ENCODE measurements around the gene ERP44. TPM values are rescaled to one million over a fixed set of nuclear protein-coding genes. Genes with fewer than 3 reads are reported as not detected.
A peak's percentile ranks its signal among the peaks of the same experiment; 100 is the strongest.
"Not testable (repeated sequence)": the region's sequence is repeated elsewhere in the genome, so short reads cannot be mapped to it uniquely, and the experiment has no call there.

ERP44 gene
- 14.8 and 16.3 TPM in 2 replicates for total RNA-seq (2014; rRNA removed; shearing (Covaris generic))

- DNase-seq = peak; percentile 80
- H3K27me3 ChIP-seq (ENCODE audit: control insufficient read depth, insufficient read depth, low read length) = no peaks in the 10 kb centered on the region
- H3K36me3 ChIP-seq (replicated peaks; ENCODE audit: control insufficient read depth, insufficient read depth, low read length) = no peaks in the 10 kb centered on the region
- peak within 1 kb of the TSS; percentile 75 for H3K4me3 ChIP-seq (ENCODE audit: insufficient read depth, low read depth, low read length)
Measured at GRCh38 chr9:100098887-100099721, at the start of gene ERP44, which contains the start of gene INVS. Gene ERP44 (minus strand): TSS chr9:100099000. CDS start chr9:100098840, 160 bp downstream. Gene INVS (plus strand): TSS chr9:100099243. CDS start chr9:100104522, 5,279 bp downstream.

- not testable (repeated sequence) for DNase-seq; H3K27me3 ChIP-seq (ENCODE audit: control insufficient read depth, insufficient read depth, low read length); H3K36me3 ChIP-seq (replicated peaks; ENCODE audit: control insufficient read depth, insufficient read depth, low read length)
- H3K4me3 ChIP-seq (ENCODE audit: insufficient read depth, low read depth, low read length) = peak overlapping the region; percentile 39
Measured at GRCh38 chr9:100145976-100146375, 47.2 kb upstream of the ERP44 start.

DNA sequence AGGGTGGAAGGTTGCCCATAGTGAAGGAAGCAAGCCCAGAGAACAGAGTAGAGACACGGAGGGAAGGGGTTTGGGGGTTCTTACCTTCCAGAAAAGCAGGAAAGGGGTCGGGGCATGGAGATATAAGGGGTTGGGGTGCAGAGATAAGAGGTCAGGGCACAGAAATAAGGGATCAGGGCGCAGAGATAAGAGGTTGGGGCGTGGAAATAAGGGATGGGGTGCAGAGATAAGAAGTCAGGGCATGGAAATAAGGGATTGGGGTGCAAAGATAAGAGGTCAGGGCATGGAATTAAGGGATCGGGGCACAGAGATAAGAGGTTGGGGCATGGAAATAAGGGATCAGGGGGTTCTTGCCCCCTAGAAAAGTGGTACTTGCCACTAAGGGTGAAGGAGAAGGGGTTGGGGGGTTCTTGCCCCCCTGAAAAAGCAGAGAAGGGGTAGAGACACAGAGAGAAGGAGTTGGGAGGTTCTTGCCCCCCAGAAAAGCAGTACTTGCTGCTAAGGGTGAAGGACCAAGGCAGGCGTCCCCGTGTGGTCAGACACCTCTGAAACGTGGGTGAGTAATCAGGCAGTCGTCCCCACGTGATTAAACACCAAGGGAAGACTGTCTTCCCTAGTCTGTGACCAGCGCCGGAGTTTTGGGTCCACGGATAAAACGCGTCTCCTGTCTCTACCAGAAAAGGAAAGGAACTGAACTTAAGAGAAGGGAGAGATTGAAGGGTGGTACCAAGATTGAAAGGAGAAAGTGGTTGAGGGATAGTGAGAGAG, 46.6 kb upstream of the ERP44 start:
- H3K27me3 ChIP-seq (ENCODE audit: control insufficient read depth, insufficient read depth, low read length); H3K36me3 ChIP-seq (replicated peaks; ENCODE audit: control insufficient read depth, insufficient read depth, low read length); DNase-seq: not testable (repeated sequence)
- H3K4me3 ChIP-seq (ENCODE audit: insufficient read depth, low read depth, low read length) = peak overlapping the region; percentile 39

DNA sequence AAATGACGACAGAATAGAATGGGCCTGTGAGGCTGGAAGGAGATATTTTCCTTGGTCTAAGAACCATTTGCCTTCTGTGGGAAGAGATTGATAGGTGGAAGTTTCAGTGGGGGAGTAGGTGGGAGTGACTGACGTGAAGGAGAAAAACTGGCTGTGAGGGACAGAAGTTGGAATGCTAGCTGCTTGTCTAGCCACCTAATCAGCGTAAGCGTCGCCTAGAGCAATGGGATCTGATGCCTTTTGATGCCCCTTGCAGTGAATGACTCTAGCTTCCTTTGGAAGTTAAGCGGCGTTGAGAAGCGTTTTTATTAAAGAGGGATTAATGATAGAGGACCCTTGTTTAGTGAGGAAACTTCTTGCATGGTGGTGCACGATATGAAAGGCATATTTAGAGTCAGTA, 43.1 kb upstream of the ERP44 start:
- DNase-seq; H3K4me3 ChIP-seq (ENCODE audit: insufficient read depth, low read depth, low read length); H3K27me3 ChIP-seq (ENCODE audit: control insufficient read depth, insufficient read depth, low read length); H3K36me3 ChIP-seq (replicated peaks; ENCODE audit: control insufficient read depth, insufficient read depth, low read length): not testable (repeated sequence)

GRCh38 chr9:100140303-100140702, 41.5 kb upstream of the ERP44 start:
- DNase-seq; H3K36me3 ChIP-seq (replicated peaks; ENCODE audit: control insufficient read depth, insufficient read depth, low read length); H3K4me3 ChIP-seq (ENCODE audit: insufficient read depth, low read depth, low read length); H3K27me3 ChIP-seq (ENCODE audit: control insufficient read depth, insufficient read depth, low read length): not testable (repeated sequence)

DNA sequence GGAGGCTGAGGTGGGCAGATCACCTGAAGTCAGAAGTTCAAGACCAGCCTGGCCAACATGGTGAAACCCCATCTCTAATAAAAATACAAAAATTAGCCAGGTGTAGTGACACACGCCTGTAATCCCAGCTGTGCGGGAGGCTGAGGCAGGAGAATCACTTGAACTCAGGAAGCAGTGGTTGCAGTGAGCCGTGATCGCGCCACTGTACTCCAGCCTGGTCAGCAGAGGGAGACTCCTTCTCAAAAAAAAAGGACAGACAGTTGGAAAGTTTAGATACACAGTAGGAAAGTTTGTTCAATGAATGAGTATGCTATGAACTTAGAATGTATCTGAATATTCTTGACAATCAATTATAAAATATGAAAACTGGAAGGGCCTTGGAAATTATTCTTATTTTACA, 38.0 kb upstream of the ERP44 start:
- not testable (repeated sequence) for DNase-seq; H3K4me3 ChIP-seq (ENCODE audit: insufficient read depth, low read depth, low read length); H3K36me3 ChIP-seq (replicated peaks; ENCODE audit: control insufficient read depth, insufficient read depth, low read length)

DNA sequence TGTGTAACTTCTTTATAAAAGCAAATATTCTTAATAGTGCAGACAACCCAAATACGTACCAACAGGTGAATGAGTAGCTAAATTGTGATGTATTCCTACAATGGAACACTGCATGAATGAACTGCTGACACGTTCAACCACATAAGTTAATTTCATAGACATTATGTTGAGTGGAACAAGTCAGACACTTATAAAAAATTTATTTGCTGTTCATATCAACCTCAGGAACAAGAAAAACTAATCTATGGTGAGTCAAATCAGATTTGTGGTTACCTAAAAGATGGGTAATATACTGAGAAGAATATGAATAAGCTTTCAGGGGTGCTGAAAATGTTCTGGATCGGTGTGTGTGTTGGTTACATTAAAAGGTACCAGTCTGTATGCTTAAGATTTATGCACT, 35.9 kb upstream of the ERP44 start:
- peaks cover 1% of the 10 kb centered on the region; the same call in 1 of the 2 replicates for H3K36me3 ChIP-seq (replicated peaks; ENCODE audit: control insufficient read depth, insufficient read depth, low read length)
- H3K4me3 ChIP-seq (ENCODE audit: insufficient read depth, low read depth, low read length) = no peak overlapping the region
- no peak for DNase-seq
- no peaks in the 10 kb centered on the region for H3K27me3 ChIP-seq (ENCODE audit: control insufficient read depth, insufficient read depth, low read length)

More for the DNA sequence above, 38.0 kb upstream of the ERP44 start:
- H3K27me3 ChIP-seq (ENCODE audit: control insufficient read depth, insufficient read depth, low read length) = not testable (repeated sequence)

GRCh38 chr9:100131875-100132430, 33.2 kb upstream of the ERP44 start:
- H3K27me3 ChIP-seq (ENCODE audit: control insufficient read depth, insufficient read depth, low read length) = no peaks in the 10 kb centered on the region
- DNase-seq = no peak
- peaks cover 1% of the 10 kb centered on the region; the same call in 1 of the 2 replicates for H3K36me3 ChIP-seq (replicated peaks; ENCODE audit: control insufficient read depth, insufficient read depth, low read length)
- H3K4me3 ChIP-seq (ENCODE audit: insufficient read depth, low read depth, low read length) = no peak overlapping the region

- DNase-seq = no peak
- Histone ChIP-seq H3K36me3 (replicated peaks; ENCODE audit: control insufficient read depth, insufficient read depth, low read length) (no peaks in the 10 kb centered on the region), H3K4me3 (ENCODE audit: insufficient read depth, low read depth, low read length) (no peak overlapping the region), H3K27me3 (ENCODE audit: control insufficient read depth, insufficient read depth, low read length) (no peaks in the 10 kb centered on the region)
Measured at GRCh38 chr9:100131216-100131615, 32.4 kb upstream of the ERP44 start.

DNA sequence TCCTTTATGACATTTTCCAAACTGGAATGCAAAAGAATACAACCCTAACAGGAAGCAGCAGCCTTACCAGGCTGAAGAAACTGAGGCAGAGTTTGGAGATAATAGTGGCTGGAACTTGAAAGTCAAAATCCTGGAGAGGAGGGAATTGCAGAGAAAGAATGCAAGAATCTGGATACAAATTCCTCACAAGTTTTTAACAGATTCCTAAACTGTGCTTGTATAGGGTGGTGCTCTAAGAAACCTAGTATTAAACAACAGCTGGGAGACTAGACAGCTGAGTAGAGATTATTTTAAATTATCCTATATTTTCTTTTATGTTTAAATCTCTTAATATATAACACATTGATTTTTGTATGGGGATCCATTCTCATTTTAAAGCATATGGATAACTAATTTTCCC, 31.0 kb upstream of the ERP44 start:
- H3K36me3 ChIP-seq (replicated peaks; ENCODE audit: control insufficient read depth, insufficient read depth, low read length) = no peaks in the 10 kb centered on the region
- DNase-seq = no peak
- no peaks in the 10 kb centered on the region for H3K27me3 ChIP-seq (ENCODE audit: control insufficient read depth, insufficient read depth, low read length)

DNA sequence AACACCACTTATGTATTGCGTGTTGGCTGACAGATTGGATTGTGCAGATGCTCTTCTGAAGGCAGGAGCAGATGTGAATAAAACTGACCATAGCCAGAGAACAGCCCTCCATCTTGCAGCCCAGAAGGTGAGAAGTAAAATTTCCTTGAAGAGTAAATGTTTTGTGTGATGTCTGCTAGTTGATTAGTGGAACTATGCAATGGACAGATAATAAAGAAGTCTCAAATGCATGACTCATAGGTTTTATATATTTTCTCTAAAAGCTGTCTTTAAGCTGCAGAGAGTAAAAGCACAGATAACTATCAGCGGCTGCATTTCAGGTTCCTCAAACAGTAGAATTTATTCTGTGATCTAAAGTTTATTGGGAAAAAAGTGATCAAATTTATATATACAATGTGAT, 27.6 kb upstream of the ERP44 start:
- Histone ChIP-seq H3K36me3 (replicated peaks; ENCODE audit: control insufficient read depth, insufficient read depth, low read length) (no peaks in the 10 kb centered on the region), H3K4me3 (ENCODE audit: insufficient read depth, low read depth, low read length) (no peak overlapping the region), H3K27me3 (ENCODE audit: control insufficient read depth, insufficient read depth, low read length) (no peaks in the 10 kb centered on the region)
- DNase-seq = no peak

More for the DNA sequence above, 31.0 kb upstream of the ERP44 start:
- H3K4me3 ChIP-seq (ENCODE audit: insufficient read depth, low read depth, low read length) = no peak overlapping the region

DNA sequence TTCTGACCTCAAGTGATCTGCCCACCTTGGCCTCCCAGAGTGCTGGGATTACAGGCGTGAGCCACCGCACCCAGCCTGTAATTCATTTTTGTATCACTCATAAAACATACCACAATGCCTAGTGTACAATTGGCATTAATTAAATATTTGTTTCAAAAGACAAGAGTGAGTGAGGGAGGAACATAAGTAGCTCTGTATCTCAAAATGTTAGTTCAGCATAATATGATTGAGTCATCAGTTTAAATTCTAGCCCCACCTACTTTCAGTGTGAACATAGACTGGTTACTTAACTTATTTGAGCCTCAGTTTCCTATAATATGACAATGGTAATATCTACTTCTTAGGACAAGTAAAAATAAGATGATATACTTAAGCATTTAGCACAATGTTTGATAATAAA, 27.1 kb upstream of the ERP44 start:
- H3K4me3 ChIP-seq (ENCODE audit: insufficient read depth, low read depth, low read length) = no peak overlapping the region
- no peak for DNase-seq
- no peaks in the 10 kb centered on the region for H3K27me3 ChIP-seq (ENCODE audit: control insufficient read depth, insufficient read depth, low read length)
- H3K36me3 ChIP-seq (replicated peaks; ENCODE audit: control insufficient read depth, insufficient read depth, low read length) = no peaks in the 10 kb centered on the region

- H3K27me3 ChIP-seq (ENCODE audit: control insufficient read depth, insufficient read depth, low read length) = no peaks in the 10 kb centered on the region
- DNase-seq = no peak
- H3K4me3 ChIP-seq (ENCODE audit: insufficient read depth, low read depth, low read length) = no peak overlapping the region
- H3K36me3 ChIP-seq (replicated peaks; ENCODE audit: control insufficient read depth, insufficient read depth, low read length) = no peaks in the 10 kb centered on the region
Measured at GRCh38 chr9:100125236-100125635, 26.4 kb upstream of the ERP44 start.

- no peak for DNase-seq
- Histone ChIP-seq H3K36me3 (replicated peaks; ENCODE audit: control insufficient read depth, insufficient read depth, low read length) (no peaks in the 10 kb centered on the region), H3K27me3 (ENCODE audit: control insufficient read depth, insufficient read depth, low read length) (no peaks in the 10 kb centered on the region), H3K4me3 (ENCODE audit: insufficient read depth, low read depth, low read length) (no peak overlapping the region)
Measured at GRCh38 chr9:100120286-100120685, 21.5 kb upstream of the ERP44 start.
